SK-N-SH (cell line): Measurements from ENCODE around the gene THEM4. TPM values are rescaled to one million over a fixed set of nuclear protein-coding genes. Genes with fewer than 3 reads are reported as not detected.

Experiments used
- CTCF ChIA-PET: fragments of 300-600, 350-600 bp; formaldehyde crosslinking; extraction: SDS; loops from one replicate; lab custom pipeline; 2021; lab: Yijun Ruan, JAX
- POLR2A ChIA-PET: fragments of 350-600 bp; sonication (Branson Sonifier 250); formaldehyde crosslinking; extraction: SDS; loops from one replicate; lab custom pipeline; 2020; ENCODE audit warnings: antibody characterized with exemption, inconsistent platforms; lab: Yijun Ruan, JAX
- DNase-seq: peaks from one replicate; pipeline ENCODE4 v3.0.0; 2012
- H2AFZ ChIP-seq: fragments of 200-600 bp; sonication (generic); 2 replicates; pipeline ENCODE4 v1.8.1; 2016; ENCODE audit warnings: antibody characterized with exemption, mild to moderate bottlenecking, low read depth
- H3F3A ChIP-seq: fragments of 200-600 bp; sonication (generic); replicated peaks from 2 replicates; pipeline ENCODE3; 2016; ENCODE audit warnings: antibody characterized with exemption, mild to moderate bottlenecking; ENCODE audit not compliant: insufficient read depth
- H3K27ac ChIP-seq, 2 experiments: fragments of 200-500 bp in 1 of 2; fragments of 200-600 bp in 1 of 2; sonication (Bioruptor generic) in 1 of 2; sonication (generic), shearing (Covaris generic) in 1 of 2; 2 replicates each; pipeline versions ENCODE4 v1.5.1 to v1.6.1; 2014 to 2016; ENCODE audit warnings: low read depth in 2 of 2, inconsistent platforms in 1 of 2, low read length in 1 of 2, mild to moderate bottlenecking in 1 of 2, mixed read lengths in 1 of 2
- H3K27me3 ChIP-seq: fragments of 200-600 bp; sonication (generic), shearing (Covaris generic); 2 replicates; pipeline ENCODE4 v1.6.1; 2016; ENCODE audit warnings: mixed run types; ENCODE audit not compliant: insufficient read depth
- H3K36me3 ChIP-seq, 2 experiments: fragments of 200-500 bp in 1 of 2; fragments of 200-600 bp in 1 of 2; sonication (Bioruptor generic) in 1 of 2; sonication (generic) in 1 of 2; replicated peaks in 1 of 2; 2 replicates each; pipeline versions ENCODE3 to v1.5.1; 2014 to 2016; ENCODE audit warnings: low read length in 1 of 2, mild to moderate bottlenecking in 1 of 2; ENCODE audit not compliant: insufficient read depth in 2 of 2, control insufficient read depth in 1 of 2
- H3K4me1 ChIP-seq, 2 experiments: fragments of 200-500 bp in 1 of 2; fragments of 200-600 bp in 1 of 2; sonication (Bioruptor generic) in 1 of 2; sonication (generic), shearing (Covaris generic) in 1 of 2; 2 replicates each; pipeline versions ENCODE4 v1.5.1 to v1.6.1; 2014 to 2016; ENCODE audit warnings: low read depth in 1 of 2, low read length in 1 of 2, mixed run types in 1 of 2; ENCODE audit not compliant: insufficient read depth in 2 of 2, control insufficient read depth in 1 of 2
- H3K4me2 ChIP-seq: fragments of 200-600 bp; sonication (generic), shearing (Covaris generic); 2 replicates; pipeline ENCODE4 v1.6.1; 2017; ENCODE audit warnings: mixed run types
- H3K4me3 ChIP-seq, 2 experiments: fragments of 200-500 bp in 1 of 2; fragments of 200-600 bp in 1 of 2; sonication (Bioruptor generic) in 1 of 2; sonication (generic), shearing (Covaris generic) in 1 of 2; 2 replicates each; pipeline versions ENCODE4 v1.5.1 to v1.8.1; 2014 to 2016; ENCODE audit warnings: low read depth in 2 of 2, inconsistent platforms in 1 of 2, low read length in 1 of 2, mild to moderate bottlenecking in 1 of 2, mixed read lengths in 1 of 2, moderate library complexity in 1 of 2
- H3K79me2 ChIP-seq: fragments of 200-600 bp; sonication (generic); 2 replicates; pipeline ENCODE4 v1.8.1; 2017; ENCODE audit warnings: mild to moderate bottlenecking; ENCODE audit not compliant: insufficient read depth
- H3K9ac ChIP-seq: fragments of 200-600 bp; sonication (generic); 2 replicates; pipeline ENCODE4 v1.6.1; 2017; ENCODE audit warnings: mixed run types
- H3K9me2 ChIP-seq: fragments of 200-600 bp; sonication (generic); 2 replicates; pipeline ENCODE4 v1.6.1; 2017; ENCODE audit warnings: mixed run types
- H3K9me3 ChIP-seq: fragments of 200-600 bp; sonication (generic); 2 replicates; pipeline ENCODE4 v1.6.1; 2017; ENCODE audit warnings: mixed run types, mild to moderate bottlenecking, moderate library complexity
- H4K20me1 ChIP-seq: fragments of 200-600 bp; sonication (generic); 2 replicates; pipeline ENCODE4 v1.6.1; 2017; ENCODE audit warnings: mild to moderate bottlenecking, mixed run types; ENCODE audit not compliant: insufficient read depth
- FOXM1 ChIP-seq: IDR thresholded peaks from 2 replicates; pipeline ENCODE4 v1.4.0; 2012; ENCODE audit warnings: low read depth, mild to moderate bottlenecking
- JUND ChIP-seq: IDR thresholded peaks from 2 replicates; pipeline ENCODE4 v1.4.0; 2012
- MEF2A ChIP-seq: IDR thresholded peaks from 2 replicates; pipeline ENCODE4 v1.4.0; 2012; ENCODE audit warnings: low read depth, borderline replicate concordance
- NRF1 ChIP-seq: IDR thresholded peaks from 2 replicates; pipeline ENCODE4 v1.6.1; 2012; ENCODE audit warnings: low read depth, mild to moderate bottlenecking, low read length
- RAD21 ChIP-seq: IDR thresholded peaks from 2 replicates; pipeline ENCODE4 v1.6.1; 2012; ENCODE audit warnings: mild to moderate bottlenecking, low read length
- RFX5 ChIP-seq: IDR thresholded peaks from 2 replicates; pipeline ENCODE4 v1.6.1; 2012; ENCODE audit warnings: mild to moderate bottlenecking, improper control_type of control experiment, low read length
- SMC3 ChIP-seq: IDR thresholded peaks from 2 replicates; pipeline ENCODE4 v1.6.1; 2012; ENCODE audit warnings: low read depth, low read length, improper control_type of control experiment
- TAF1 ChIP-seq: IDR thresholded peaks from 2 replicates; pipeline ENCODE4 v1.6.1; 2012; ENCODE audit warnings: low read depth, mild to moderate bottlenecking, low read length, moderate library complexity, borderline replicate concordance
- TCF12 ChIP-seq: IDR thresholded peaks from 2 replicates; pipeline ENCODE4 v1.4.0; 2012
- TEAD4 ChIP-seq: IDR thresholded peaks from 2 replicates; pipeline ENCODE4 v1.4.0; 2012; ENCODE audit warnings: mild to moderate bottlenecking, borderline replicate concordance; ENCODE audit not compliant: insufficient read depth
- USF1 ChIP-seq: IDR thresholded peaks from 2 replicates; pipeline ENCODE4 v1.4.0; 2012; ENCODE audit warnings: low read depth, borderline replicate concordance
- WGBS: methylation state at CpG from one replicate; pipeline ENCODE4 v1.1.6; 2017; ENCODE audit warnings: low lambda C conversion rate; 5-methylcytosine and 5-hydroxymethylcytosine counted together
- polyA plus RNA-seq, 3 experiments: library from polyadenylated mRNA; depleted of rRNA; stranded (reverse); fragments of >200 nt; gene quantifications; 2 replicates each; pipeline ENCODE4 v1.2.3, GENCODE V29; 2012
- TF ChIP-seq, protein P1 (sequence below): IDR thresholded peaks from 2 replicates; pipeline ENCODE4 v1.6.1; 2012; ENCODE audit warnings: mild to moderate bottlenecking, low read depth, low read length, moderate library complexity
- TF ChIP-seq, protein P2 (sequence below): fragments of 200-600 bp; sonication (generic); IDR thresholded peaks from 2 replicates; pipeline ENCODE4 v1.6.1; 2017; ENCODE audit warnings: antibody characterized with exemption, mild to moderate bottlenecking, moderate library complexity

THEM4 gene
- polyA plus RNA-seq, 1 of the 3 experiments (the other 2 are of a cell fraction): 10.1 TPM

DNA sequence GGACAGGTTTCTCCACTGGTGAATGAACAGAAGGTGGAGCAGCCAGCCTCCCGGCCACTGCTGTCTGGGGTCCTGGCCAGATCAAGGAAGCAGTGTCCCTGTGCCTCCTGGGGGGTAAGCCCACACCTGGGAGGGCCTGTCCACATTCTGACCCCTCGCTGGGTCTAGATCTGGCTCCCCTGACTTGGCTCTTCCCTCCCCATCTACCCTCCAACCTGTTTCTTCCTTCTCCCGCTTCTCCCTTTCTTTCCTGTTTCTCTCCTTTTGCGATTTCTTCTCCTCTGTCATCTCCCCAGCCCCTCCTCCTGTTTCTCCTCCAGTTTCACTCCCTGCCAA is 78.1 kb downstream of the THEM4 start:
- Histone ChIP-seq H3K79me2 (no peaks in the 10 kb centered on the region), H2AFZ (no peak overlapping the region), H4K20me1 (no peaks in the 10 kb centered on the region), H3K9ac (no peak overlapping the region), H3K9me2 (no peaks in the 10 kb centered on the region), H3F3A (no peaks in the 10 kb centered on the region), H3K4me2 (no peak overlapping the region), H3K36me3 (no peaks in the 10 kb centered on the region), H3K4me3 (no peak overlapping the region), H3K9me3 (no peaks in the 10 kb centered on the region), H3K4me1 (peaks cover 0 to 39% of the 10 kb centered on the region in 2 experiments; a peak in 1 of 4 replicates), H3K27ac (no peak overlapping the region)
- ChIA-PET POLR2A (no interaction called here), CTCF (interaction anchor here (1.0 to 1.2 kb wide), 2 partner anchors 97 to 116 kb away, joined by 3 to 4 read pairs; no protein-coding TSS in a partner anchor)
- WGBS: 85% methylated on average over 3 of the region's 4 CpGs
- no peak for TF ChIP-seq JUND
- no peak for TF ChIP-seq SMC3
- TF ChIP-seq, protein P1, sequence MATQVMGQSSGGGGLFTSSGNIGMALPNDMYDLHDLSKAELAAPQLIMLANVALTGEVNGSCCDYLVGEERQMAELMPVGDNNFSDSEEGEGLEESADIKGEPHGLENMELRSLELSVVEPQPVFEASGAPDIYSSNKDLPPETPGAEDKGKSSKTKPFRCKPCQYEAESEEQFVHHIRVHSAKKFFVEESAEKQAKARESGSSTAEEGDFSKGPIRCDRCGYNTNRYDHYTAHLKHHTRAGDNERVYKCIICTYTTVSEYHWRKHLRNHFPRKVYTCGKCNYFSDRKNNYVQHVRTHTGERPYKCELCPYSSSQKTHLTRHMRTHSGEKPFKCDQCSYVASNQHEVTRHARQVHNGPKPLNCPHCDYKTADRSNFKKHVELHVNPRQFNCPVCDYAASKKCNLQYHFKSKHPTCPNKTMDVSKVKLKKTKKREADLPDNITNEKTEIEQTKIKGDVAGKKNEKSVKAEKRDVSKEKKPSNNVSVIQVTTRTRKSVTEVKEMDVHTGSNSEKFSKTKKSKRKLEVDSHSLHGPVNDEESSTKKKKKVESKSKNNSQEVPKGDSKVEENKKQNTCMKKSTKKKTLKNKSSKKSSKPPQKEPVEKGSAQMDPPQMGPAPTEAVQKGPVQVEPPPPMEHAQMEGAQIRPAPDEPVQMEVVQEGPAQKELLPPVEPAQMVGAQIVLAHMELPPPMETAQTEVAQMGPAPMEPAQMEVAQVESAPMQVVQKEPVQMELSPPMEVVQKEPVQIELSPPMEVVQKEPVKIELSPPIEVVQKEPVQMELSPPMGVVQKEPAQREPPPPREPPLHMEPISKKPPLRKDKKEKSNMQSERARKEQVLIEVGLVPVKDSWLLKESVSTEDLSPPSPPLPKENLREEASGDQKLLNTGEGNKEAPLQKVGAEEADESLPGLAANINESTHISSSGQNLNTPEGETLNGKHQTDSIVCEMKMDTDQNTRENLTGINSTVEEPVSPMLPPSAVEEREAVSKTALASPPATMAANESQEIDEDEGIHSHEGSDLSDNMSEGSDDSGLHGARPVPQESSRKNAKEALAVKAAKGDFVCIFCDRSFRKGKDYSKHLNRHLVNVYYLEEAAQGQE: no peak
- TF ChIP-seq TEAD4: no peak
- no peak for TF ChIP-seq USF1
- no peak for TF ChIP-seq TCF12
- no peak for TF ChIP-seq NRF1
- TF ChIP-seq, all 33 proteins: peak for 0
- DNase-seq: no peak
- H3K27me3 ChIP-seq: no peaks in the 10 kb centered on the region

DNA sequence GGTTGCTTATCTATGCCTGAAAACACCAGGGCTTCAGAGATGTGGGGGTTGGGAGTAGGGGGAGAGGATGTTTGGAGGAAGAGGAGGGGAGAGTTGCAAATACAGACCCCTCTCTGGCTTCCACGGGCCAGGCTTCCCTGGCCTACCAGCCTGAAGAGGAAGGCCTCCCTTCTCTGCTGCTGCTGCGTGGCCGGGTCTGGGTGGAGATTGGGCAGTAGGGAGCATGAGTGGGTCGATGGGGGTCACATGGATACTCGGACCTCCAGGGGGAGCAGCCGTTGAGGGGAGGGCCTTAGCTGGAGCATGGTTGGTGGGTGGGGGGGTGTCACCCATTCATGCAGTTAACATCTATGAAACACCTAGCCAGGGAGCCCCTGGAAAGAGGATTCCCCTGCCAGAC is 79.3 kb downstream of the THEM4 start:
- no peaks in the 10 kb centered on the region for H4K20me1 ChIP-seq
- no peaks in the 10 kb centered on the region for H3F3A ChIP-seq
- H2AFZ ChIP-seq: no peak overlapping the region
- H3K9ac ChIP-seq: no peak overlapping the region
- TF ChIP-seq TAF1: no peak
- TF ChIP-seq, protein P2, sequence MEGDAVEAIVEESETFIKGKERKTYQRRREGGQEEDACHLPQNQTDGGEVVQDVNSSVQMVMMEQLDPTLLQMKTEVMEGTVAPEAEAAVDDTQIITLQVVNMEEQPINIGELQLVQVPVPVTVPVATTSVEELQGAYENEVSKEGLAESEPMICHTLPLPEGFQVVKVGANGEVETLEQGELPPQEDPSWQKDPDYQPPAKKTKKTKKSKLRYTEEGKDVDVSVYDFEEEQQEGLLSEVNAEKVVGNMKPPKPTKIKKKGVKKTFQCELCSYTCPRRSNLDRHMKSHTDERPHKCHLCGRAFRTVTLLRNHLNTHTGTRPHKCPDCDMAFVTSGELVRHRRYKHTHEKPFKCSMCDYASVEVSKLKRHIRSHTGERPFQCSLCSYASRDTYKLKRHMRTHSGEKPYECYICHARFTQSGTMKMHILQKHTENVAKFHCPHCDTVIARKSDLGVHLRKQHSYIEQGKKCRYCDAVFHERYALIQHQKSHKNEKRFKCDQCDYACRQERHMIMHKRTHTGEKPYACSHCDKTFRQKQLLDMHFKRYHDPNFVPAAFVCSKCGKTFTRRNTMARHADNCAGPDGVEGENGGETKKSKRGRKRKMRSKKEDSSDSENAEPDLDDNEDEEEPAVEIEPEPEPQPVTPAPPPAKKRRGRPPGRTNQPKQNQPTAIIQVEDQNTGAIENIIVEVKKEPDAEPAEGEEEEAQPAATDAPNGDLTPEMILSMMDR: no peak
- TF ChIP-seq FOXM1: no peak
- no peak for TF ChIP-seq RAD21
- TF ChIP-seq NRF1: no peak
- no peak for TF ChIP-seq SMC3
- TF ChIP-seq RFX5: no peak
- no peak for TF ChIP-seq MEF2A
- no peaks in the 10 kb centered on the region for H3K9me2 ChIP-seq
- CTCF ChIA-PET: interaction anchor here (1.2 to 1.5 kb wide), 3 partner anchors 10 to 95 kb away, joined by 3 to 4 read pairs (median 4); no protein-coding TSS in a partner anchor
- no peak overlapping the region for H3K4me3 ChIP-seq
- DNase-seq: no peak
- H3K4me2 ChIP-seq: no peak overlapping the region
- no peaks in the 10 kb centered on the region for H3K27me3 ChIP-seq
- no peak overlapping the region for H3K27ac ChIP-seq
- H3K9me3 ChIP-seq: no peaks in the 10 kb centered on the region
- 66% methylated on average over 6 of the region's 6 CpGs for WGBS
- no peaks in the 10 kb centered on the region for H3K36me3 ChIP-seq
- H3K79me2 ChIP-seq: no peaks in the 10 kb centered on the region
- POLR2A ChIA-PET: interaction anchor here (0.6 to 1.0 kb wide), 2 partner anchors 10 to 115 kb away, joined by 3 read pairs; no protein-coding TSS in a partner anchor
- peaks cover 0 to 47% of the 10 kb centered on the region in 2 experiments; a peak in 1 of 4 replicates for H3K4me1 ChIP-seq
